ENCODE measurements around the gene ACBD6.

The ACBD6 gene

GRCh38 chr1:180365039-180365438 lies 137.3 kb downstream of the ACBD6 start:
- FAIRE-seq = no peak

- FAIRE-seq = peak; percentile 74
Measured at GRCh38 chr1:180363246-180363995, 139.0 kb downstream of the ACBD6 start.

- FAIRE-seq = peak; percentile 41
Measured at GRCh38 chr1:180360333-180361075, 141.9 kb downstream of the ACBD6 start.

DNA sequence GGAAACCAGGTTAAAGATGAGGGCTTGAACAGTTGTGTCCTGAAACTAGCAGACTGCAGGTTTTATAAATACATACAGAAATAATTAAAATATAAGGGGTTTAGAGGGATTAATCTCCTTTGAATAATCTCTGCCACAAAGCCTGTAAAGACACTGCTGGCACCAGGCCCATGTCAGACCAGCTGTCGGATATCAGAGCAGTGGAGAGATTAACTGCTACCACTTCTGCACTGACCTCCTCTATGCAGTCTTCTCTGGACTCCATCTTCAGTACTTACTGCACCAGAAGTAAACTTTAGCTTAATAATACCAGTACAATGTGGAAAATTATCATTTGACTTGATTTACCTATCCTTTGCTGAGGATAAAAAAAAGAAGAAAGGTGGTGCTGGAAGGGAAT lies 143.7 kb downstream of the ACBD6 start:
- FAIRE-seq = no peak

GRCh38 chr1:180353945-180354344 lies 148.4 kb downstream of the ACBD6 start:
- FAIRE-seq = peak; percentile 38

DNA sequence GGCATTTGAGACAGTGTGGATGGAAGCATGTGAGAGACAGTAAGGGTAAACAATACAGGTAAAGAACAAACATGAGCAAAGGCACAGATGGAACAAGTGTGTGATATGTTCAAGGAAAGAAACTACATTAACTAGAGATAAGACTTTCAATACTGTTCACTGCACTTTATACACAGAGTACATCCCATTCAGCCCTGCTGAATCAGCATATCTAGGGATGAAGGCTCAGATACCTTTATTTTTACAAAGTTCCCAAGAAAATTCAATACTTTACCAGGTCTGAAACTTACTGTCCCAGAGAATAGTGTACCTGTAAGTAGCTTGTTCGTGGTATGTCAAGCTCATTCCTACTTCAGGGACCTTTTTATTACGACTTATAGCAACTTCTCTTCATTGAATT lies 149.8 kb downstream of the ACBD6 start:
- no peak for FAIRE-seq

- FAIRE-seq = no peak
Measured at GRCh38 chr1:180352021-180352420, 150.4 kb downstream of the ACBD6 start.

- FAIRE-seq = no peak
Measured at GRCh38 chr1:180345148-180345547, 157.2 kb downstream of the ACBD6 start.

DNA sequence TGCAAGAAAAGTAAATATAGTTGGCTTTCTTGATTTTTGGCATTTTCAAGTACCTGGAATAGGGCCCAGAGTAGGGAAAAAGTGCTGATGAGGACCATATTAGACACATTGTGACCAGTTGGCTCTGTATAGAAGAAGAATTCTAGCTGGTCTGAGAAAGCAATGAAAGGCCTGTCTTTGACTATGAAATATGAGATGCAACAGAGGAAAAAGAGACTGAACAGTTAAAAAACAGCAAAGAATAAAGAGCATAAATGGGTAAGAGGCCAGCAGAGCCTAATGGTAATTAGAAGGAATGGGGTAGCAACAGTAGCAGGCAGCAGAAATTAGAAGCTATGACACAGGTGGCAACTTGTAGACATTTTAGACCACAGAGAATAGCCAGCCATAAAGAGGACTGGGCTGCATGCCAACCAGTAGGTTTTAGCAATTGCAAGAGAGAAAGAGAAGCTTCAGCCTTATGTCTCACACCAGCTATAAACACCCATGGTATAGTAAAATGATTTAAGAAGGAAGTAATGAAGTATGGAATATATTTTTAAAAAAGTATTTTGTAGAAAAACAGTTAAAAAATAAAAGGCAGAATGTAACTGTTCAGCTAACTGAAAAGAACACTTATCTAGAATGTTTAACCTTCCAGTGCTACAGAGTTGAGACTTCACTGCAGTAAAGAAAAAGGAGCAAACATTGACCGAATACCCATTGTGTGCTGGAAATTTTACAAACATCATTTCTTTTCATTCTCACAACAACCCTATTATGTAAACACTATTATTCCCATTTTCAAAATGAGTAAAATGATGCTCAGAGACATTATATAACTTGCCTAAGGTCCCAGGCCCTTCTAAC lies 158.2 kb downstream of the ACBD6 start:
- no peak for FAIRE-seq

DNA sequence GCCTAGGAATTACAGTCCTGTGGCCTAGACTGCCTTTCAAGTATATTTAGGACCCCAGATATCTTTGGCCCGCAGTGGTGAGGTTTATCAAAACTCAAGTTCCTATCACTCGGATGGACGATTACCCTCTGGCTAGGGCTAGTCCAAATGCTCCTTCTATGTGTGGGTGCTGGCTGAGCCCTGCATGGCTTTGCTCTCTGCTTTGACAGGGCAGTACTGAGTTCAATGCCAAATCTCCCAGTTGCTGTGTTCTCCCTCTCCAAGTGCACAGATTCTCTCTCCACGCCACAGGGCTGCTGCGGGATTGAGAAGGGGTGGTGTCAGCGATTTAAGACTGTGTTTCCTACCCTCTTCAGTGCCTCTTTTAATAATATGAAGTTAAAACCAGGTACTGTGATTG lies 175.3 kb downstream of the ACBD6 start:
- FAIRE-seq = no peak

DNA sequence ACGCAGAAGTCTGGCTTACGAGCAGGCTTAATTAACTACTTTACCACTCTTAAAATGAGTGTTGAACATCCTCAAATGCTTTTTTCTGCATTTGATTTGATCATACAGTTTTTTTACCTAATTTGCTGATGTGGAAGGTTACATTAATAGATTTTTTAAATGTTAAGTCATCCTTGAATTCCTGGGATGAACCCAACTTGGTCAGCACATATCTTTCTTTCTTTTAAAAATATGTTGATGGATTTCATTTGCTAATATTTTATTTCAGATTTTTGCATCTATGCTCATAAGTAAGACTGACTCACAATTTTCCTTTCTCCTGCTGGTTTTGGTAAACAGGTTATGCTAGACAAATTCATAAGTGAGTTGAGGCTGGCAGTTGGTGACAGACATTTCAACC lies 189.5 kb downstream of the ACBD6 start:
- FAIRE-seq = no peak

- FAIRE-seq = no peak
Measured at GRCh38 chr1:180311011-180311730, 191.2 kb downstream of the ACBD6 start.

GRCh38 chr1:180310095-180310494 lies 192.3 kb downstream of the ACBD6 start:
- FAIRE-seq = no peak

DNA sequence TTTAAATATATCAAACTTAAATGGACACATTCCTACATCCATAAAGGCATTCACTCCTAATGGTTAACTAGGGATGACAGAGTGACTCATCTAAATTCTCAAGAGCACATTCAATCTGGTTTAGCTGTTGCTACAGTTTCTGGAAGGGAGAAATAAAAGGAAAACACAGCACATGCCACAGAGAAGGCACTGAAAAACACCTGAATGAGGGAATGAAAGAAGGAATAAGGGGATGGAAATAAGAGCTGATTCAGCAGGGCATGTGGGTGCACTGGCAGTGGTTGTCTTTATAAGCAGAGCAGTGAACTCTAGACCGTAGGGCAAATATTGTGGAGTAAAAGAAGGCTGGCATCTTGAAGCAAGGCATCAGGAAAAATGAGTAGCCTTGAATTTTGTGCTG lies 193.0 kb downstream of the ACBD6 start:
- no peak for FAIRE-seq

GRCh38 chr1:180301135-180301742 lies 201.1 kb downstream of the ACBD6 start:
- FAIRE-seq = no peak

DNA sequence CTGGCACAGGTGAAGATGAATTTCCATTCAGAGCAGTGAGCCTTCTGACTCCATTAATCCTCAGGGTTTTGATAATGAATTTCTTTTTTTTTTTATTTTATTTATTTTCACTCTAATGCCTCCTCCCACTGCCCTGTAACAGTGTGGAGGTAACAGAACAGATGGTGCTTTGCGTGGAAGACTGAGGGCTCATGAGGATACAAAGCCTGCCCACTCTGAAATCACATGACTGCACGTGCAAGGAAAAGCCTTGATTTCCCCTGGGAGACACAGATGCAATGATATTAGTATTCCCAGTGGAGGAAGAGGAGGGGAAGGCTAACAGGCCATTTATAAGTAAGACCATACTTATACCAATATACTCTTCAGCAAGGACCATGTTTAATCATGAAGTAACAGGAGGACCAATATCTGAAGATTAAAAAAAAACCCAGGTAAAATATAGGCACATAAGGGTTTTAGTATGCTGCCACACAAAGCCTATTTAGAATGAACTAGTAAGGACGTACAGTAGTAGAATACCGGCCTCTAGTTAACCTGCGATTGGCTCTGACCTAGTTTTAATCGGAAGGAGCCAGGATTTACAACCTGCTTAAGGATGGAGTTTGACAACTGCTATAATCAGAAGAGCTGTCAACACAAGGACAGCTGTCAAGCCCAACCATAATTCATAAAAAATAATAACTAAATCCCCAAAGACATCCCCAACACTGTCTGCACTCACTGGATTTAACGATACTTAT lies 202.7 kb downstream of the ACBD6 start:
- no peak for FAIRE-seq

DNA sequence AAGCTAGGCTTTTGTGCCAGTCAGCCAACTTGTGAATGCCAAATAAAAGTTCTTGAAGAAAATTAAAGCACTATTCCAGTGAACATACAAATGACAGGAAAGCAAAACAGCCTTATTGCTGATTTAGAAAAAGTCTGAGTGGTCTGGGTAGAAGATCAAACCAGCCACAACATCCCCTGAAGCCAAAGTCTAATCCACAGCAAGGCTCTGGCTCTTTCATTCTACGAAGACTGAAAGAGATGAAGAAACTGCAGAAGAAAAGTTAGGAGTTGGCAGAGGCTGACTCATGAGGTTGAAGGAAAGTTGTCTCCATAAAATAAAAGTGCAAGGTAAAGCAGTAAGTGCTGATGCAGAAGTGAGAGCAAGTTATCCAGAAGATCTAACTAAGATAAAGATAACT lies 206.4 kb downstream of the ACBD6 start:
- no peak for FAIRE-seq

DNA sequence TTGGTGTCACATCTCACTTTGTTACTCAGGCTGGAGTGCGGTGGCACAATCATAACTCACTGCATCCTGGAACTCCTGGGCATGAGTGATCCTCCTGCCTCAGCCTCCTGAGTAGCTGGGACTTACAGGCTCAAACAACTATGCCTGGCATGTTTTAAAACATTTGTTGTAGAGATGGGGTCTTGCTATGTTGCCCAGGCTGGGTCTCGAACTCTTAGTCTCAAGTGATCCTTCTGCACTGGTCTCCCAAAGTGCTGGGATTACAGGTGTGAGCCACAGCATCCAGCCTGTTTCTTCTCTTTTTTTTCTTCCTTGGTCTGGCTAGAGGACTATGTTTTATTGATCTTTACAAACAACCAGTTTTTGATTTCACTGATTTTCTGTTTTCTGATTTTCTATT lies 207.7 kb downstream of the ACBD6 start:
- FAIRE-seq = no peak

- FAIRE-seq = no peak
Measured at GRCh38 chr1:180291004-180291403, 211.4 kb downstream of the ACBD6 start.

- FAIRE-seq = no peak
Measured at GRCh38 chr1:180290265-180291001, 211.9 kb downstream of the ACBD6 start.

DNA sequence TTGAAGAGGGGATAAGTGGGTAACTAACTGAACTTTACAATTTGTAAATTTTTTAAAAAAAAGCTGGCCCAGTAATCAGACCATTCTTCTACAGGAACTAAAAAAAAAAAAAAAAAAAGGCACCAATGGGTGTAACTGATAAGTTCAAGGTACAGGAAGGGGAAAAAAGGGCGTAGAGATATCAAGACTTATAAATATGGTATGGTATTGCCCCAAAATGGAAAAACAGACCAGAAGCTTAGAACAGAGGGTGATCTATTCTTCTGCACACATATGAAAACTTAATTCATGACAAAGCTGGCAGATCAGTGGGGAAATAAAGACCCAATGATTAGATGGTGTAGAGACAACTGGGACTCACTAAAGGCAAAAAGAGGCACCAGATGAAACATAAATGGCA lies 213.4 kb downstream of the ACBD6 start:
- no peak for FAIRE-seq

Measured in TTC549 (cell line).